ENCODE measurements around the gene ERBB4. TPM values are rescaled to one million over a fixed set of nuclear protein-coding genes. Genes with fewer than 3 reads are reported as not detected.

ERBB4 gene
- total and polyA plus RNA-seq, 2 of the 8 experiments (the other 6 are each of a cell fraction or from before 2014, with no cell fraction given) = 0.34 to 1.3 TPM

DNA sequence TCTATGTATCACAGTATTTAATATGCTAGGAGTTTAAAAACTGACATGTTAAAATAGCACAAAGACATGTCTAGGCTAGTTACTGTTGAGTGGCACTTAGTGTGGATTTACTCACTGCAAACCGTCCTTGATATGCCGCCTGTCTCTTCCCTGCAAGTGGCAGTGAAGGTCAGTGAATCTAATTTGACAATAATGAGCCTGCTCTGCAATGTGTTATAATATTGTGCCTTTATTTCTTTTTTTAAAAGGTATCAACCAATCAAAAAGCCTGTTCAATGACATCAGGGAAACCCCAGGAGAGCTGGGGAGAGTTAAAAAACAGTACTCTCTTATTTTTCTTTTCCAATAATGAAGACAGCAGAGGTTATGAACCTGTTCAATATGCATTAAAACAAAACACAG lies 384.1 kb downstream of the ERBB4 start:
- Histone ChIP-seq H3K4ac (replicated peaks; ENCODE audit: insufficient read length, low read depth, low read length) (no peak overlapping the region), H2AK5ac (ENCODE audit: low read depth, low read length) (no peak overlapping the region), H4K91ac (replicated peaks; ENCODE audit: insufficient read length, low read length) (no peak overlapping the region), H4K5ac (ENCODE audit: insufficient read length, low read depth, low read length) (no peak overlapping the region), H2BK5ac (ENCODE audit: low read depth, low read length) (no peak overlapping the region), H3K23me2 (ENCODE audit: low read depth, low read length) (no peaks in the 10 kb centered on the region), H3K9ac (replicated peaks in 1 of 4; ENCODE audit: extremely low read depth in 1 of 4, low read depth in 3 of 4, low read length in 3 of 4) (no peak overlapping the region), H3K27ac (ENCODE audit: low read depth, low read length) (no peak overlapping the region), H3K4me1 (replicated peaks in 1 of 4; ENCODE audit: control insufficient read depth in 3 of 4, insufficient read depth in 4 of 4, low read length in 3 of 4) (no peaks in the 10 kb centered on the region), H3K23ac (ENCODE audit: insufficient read length) (no peak overlapping the region), H2BK12ac (ENCODE audit: low read depth, low read length) (no peak overlapping the region), H3K36me3 (ENCODE audit: control insufficient read depth in 2 of 4, insufficient read depth in 4 of 4, low read length in 3 of 4) (no peaks in the 10 kb centered on the region), H3K27me3 (replicated peaks in 1 of 4; ENCODE audit: control insufficient read depth in 3 of 4, extremely low read depth in 1 of 4, insufficient read depth in 3 of 4, low read length in 3 of 4) (no peaks in the 10 kb centered on the region), H3K14ac (ENCODE audit: insufficient read length) (no peak overlapping the region), H2BK120ac (replicated peaks; ENCODE audit: low read depth, low read length) (no peak overlapping the region), H3K79me2 (ENCODE audit: control insufficient read depth in 1 of 2, insufficient read depth in 2 of 2, low read length in 2 of 2) (no peaks in the 10 kb centered on the region), H2AFZ (ENCODE audit: low read length) (no peak overlapping the region), H4K8ac (ENCODE audit: extremely low read depth, insufficient read depth, low read length) (no peak overlapping the region), H2BK15ac (ENCODE audit: low read length) (no peak overlapping the region), H3K56ac (replicated peaks; ENCODE audit: insufficient read length, low read depth, low read length) (no peak overlapping the region), H2BK20ac (ENCODE audit: low read length) (no peak overlapping the region), H3K9me3 (ENCODE audit: insufficient read depth in 2 of 2, low read depth in 1 of 2, low read length in 1 of 2) (no peaks in the 10 kb centered on the region), H3K4me2 (ENCODE audit: insufficient read depth in 1 of 2, low read depth in 2 of 2, low read length in 2 of 2) (no peak overlapping the region), H3K4me3 (ENCODE audit: extremely low read depth in 1 of 4, insufficient read depth in 2 of 4, low read depth in 3 of 4, low read length in 4 of 4) (no peak overlapping the region), H3K18ac (ENCODE audit: extremely low read depth, low read length) (no peak overlapping the region), H4K20me1 (replicated peaks in 1 of 2; ENCODE audit: control insufficient read depth in 1 of 2, insufficient read depth in 2 of 2, low read length in 2 of 2) (no peaks in the 10 kb centered on the region), H3K79me1 (ENCODE audit: low read depth, low read length) (no peaks in the 10 kb centered on the region)
- WGBS, 2 experiments (ENCODE audit: extremely low coverage in 1 of 2, insufficient coverage in 1 of 2, insufficient read length in 1 of 2, insufficient replicate concordance in 2 of 2, low coverage in 1 of 2, low lambda C conversion rate in 2 of 2, missing lambda C conversion rate in 1 of 2) = 90% methylated on average over 2 of the region's 2 CpGs; no CpG with 5 or more reads in 1 of the 2 experiments
- FAIRE-seq (no peak), DNase-seq (ENCODE audit: low read depth in 1 of 2, low spot score in 2 of 2) (no peak)
- ChIA-PET POLR2A (ENCODE audit: partially characterized antibody) (no interaction called here), CTCF (ENCODE audit: partially characterized antibody) (interaction anchor here (1.5 kb wide), 1 partner anchor 21 kb away, joined by 3 read pairs; no protein-coding TSS in a partner anchor)
- TF ChIP-seq RXRA (IDR thresholded peaks at IDR 0.05; ENCODE audit: insufficient read depth, low read depth, low read length) = no peak
- TF ChIP-seq SP2 (IDR thresholded peaks at IDR 0.05; ENCODE audit: low read length) = no peak
- TF ChIP-seq YY1 (IDR thresholded peaks at IDR 0.05; ENCODE audit: low read depth, low read length) = no peak
- TF ChIP-seq POLR2A (IDR thresholded peaks at IDR 0.05; ENCODE audit: control extremely low read depth in 1 of 2, low read depth in 2 of 2, low read length in 2 of 2) = no peak
- TF ChIP-seq, protein P1, sequence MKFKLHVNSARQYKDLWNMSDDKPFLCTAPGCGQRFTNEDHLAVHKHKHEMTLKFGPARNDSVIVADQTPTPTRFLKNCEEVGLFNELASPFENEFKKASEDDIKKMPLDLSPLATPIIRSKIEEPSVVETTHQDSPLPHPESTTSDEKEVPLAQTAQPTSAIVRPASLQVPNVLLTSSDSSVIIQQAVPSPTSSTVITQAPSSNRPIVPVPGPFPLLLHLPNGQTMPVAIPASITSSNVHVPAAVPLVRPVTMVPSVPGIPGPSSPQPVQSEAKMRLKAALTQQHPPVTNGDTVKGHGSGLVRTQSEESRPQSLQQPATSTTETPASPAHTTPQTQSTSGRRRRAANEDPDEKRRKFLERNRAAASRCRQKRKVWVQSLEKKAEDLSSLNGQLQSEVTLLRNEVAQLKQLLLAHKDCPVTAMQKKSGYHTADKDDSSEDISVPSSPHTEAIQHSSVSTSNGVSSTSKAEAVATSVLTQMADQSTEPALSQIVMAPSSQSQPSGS (IDR thresholded peaks at IDR 0.05; ENCODE audit: low read length) = no peak
